Prostate gland (tissue), 2 donors: ENCODE measurements around the gene UST.

Source experiments
- CTCF ChIP-seq, 4 experiments: fragments of 200-600 bp in 2 of 4; fragments of 450-650 bp in 2 of 4; sonication (generic) in 2 of 4; IDR thresholded peaks; 1 replicate in 3 of 4; 2 replicates in 1 of 4; pipeline ENCODE4 v1.5.1; 2016 to 2019; ENCODE audit warnings: antibody characterized with exemption in 4 of 4, mild to moderate bottlenecking in 2 of 4, moderate library complexity in 2 of 4
- POLR2A ChIP-seq: fragments of 450-650 bp; IDR thresholded peaks from one replicate; pipeline ENCODE4 v1.6.1; 2016; ENCODE audit warnings: antibody characterized with exemption, mild to moderate bottlenecking
- POLR2AphosphoS5 ChIP-seq: sonication (generic); formaldehyde crosslinking; IDR thresholded peaks from one replicate; pipeline ENCODE4 v1.6.1; 2017; ENCODE audit warnings: antibody characterized with exemption

GRCh38 chr6:149032599-149033405, 286.0 kb downstream of the UST start:
- TF ChIP-seq CTCF (IDR thresholded peaks at IDR 0.05) = no peak
- no peak for TF ChIP-seq POLR2A
- no peak for TF ChIP-seq POLR2AphosphoS5
